HFFc6 (cell line): ENCODE results near the gene DPH2. TPM values are rescaled to one million over a fixed set of nuclear protein-coding genes. Genes with fewer than 3 reads are reported as not detected.

Experiments used
- DNase-seq: peaks from one replicate; pipeline ENCODE4 v3.0.0-alpha.2; 2018
- H3K27ac Mint-ChIP-seq: 2 replicates; pipeline ENCODE4 v1.8.0; 2020; ENCODE audit warnings: mild to moderate bottlenecking, mixed read lengths
- H3K27me3 Mint-ChIP-seq: 2 replicates; pipeline ENCODE4 v1.8.0; 2021; ENCODE audit warnings: mild to moderate bottlenecking, moderate library complexity, mixed read lengths; ENCODE audit not compliant: insufficient read depth
- H3K36me3 Mint-ChIP-seq: 2 replicates; pipeline ENCODE4 v1.8.0; 2021; ENCODE audit warnings: low read depth, mixed read lengths
- H3K4me1 Mint-ChIP-seq: 2 replicates; pipeline ENCODE4 v1.8.0; 2020; ENCODE audit warnings: low read depth, mixed read lengths
- H3K4me3 Mint-ChIP-seq: 2 replicates; pipeline ENCODE4 v1.8.0; 2020; ENCODE audit warnings: mild to moderate bottlenecking, moderate library complexity, mixed read lengths
- H3K9me3 Mint-ChIP-seq: 2 replicates; pipeline ENCODE4 v1.8.0; 2020; ENCODE audit warnings: mild to moderate bottlenecking, mixed read lengths
- CTCF ChIP-seq: fragments of 200-600 bp; sonication (generic); IDR thresholded peaks from 2 replicates; pipeline ENCODE4 v1.5.0; 2021; ENCODE audit warnings: antibody characterized with exemption, mild to moderate bottlenecking
- total RNA-seq, 6 experiments: library from RNA; stranded (reverse); fragmentation: NEBNext Ultra II Directional; extraction: Animal tissue kit (Norgen Biotek cat#: 25700); gene quantifications; 2 replicates in 1 of 6; 3 replicates in 5 of 6; pipeline ENCODE4 v1.2.3, GENCODE V29; 2021

Gene DPH2
- total RNA-seq, 6 experiments from 2014 or later, result 19.1 to 22.7 (median 20.8) TPM

GRCh38 chr1:44013949-44014348 lies 44.1 kb downstream of the DPH2 start:
- no peak for DNase-seq
- TF ChIP-seq CTCF, result no peak
- Mint-ChIP-seq H3K4me1 (no peaks in the 10 kb centered on the region), H3K27ac (no peak overlapping the region), H3K27me3 (peaks cover 3% of the 10 kb centered on the region), H3K36me3 (no peaks in the 10 kb centered on the region), H3K9me3 (no peaks in the 10 kb centered on the region), H3K4me3 (no peak overlapping the region)

DNA sequence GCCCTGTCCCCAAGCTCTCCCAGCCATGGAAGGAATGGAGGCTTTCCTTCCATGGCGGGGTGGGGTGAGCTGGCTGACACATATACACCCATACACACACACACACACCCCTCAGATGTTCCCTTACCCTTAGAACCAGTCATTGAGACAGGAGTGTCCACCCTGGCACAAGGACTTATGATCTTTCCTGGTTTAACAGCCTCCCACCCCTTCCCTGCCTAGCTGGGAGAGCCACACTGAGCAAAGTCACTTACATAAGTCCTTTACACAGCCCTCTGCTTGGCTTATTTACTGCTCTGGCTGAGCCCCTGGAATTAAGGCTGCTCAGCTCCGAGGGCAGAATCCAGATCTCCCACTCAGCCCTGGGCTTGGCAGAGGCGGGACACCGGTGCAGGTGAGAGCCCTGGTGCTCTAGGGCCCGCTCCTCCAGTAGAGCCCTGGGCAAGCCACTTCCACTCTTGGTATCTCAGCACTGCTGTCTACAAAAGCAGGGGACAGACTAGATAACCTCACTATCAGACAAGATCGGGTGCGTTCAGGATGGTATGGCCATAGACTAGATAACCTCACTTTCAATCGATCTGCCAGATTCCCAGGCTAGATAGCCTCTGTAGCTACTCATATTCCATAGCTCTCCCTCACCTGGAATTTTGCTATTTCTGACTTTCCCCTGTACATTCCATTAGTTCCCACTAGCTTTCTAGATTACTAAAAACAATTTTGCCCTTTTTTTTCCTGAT lies 44.7 kb downstream of the DPH2 start:
- H3K4me1 Mint-ChIP-seq, result no peaks in the 10 kb centered on the region
- peaks cover 2% of the 10 kb centered on the region for H3K27me3 Mint-ChIP-seq
- DNase-seq, result no peak
- H3K4me3 Mint-ChIP-seq, result no peak overlapping the region
- H3K27ac Mint-ChIP-seq, result no peak overlapping the region
- H3K9me3 Mint-ChIP-seq, result no peaks in the 10 kb centered on the region
- no peak for TF ChIP-seq CTCF
- H3K36me3 Mint-ChIP-seq, result no peaks in the 10 kb centered on the region

DNA sequence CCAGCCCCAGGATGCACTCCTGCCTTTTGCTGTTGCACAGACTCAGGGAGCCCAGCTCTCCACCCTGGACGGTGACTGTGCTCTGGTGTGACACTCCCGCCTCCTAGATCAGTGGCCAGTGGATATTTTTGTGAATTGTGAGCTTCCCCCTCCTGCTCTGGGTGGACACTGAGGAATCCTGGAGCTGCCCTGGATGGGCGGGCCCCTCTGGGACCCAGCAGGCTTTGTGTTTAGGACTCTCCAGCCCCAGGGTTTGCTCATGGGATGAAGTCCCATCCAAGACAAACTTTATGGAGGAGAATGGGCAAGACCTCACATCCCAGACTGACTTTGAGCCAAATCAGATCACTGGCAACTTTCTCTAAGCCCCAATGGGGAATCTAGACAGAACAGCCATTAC lies 45.4 kb downstream of the DPH2 start:
- no peak overlapping the region for H3K4me3 Mint-ChIP-seq
- H3K4me1 Mint-ChIP-seq, result no peaks in the 10 kb centered on the region
- no peaks in the 10 kb centered on the region for H3K36me3 Mint-ChIP-seq
- no peak for DNase-seq
- no peaks in the 10 kb centered on the region for H3K27me3 Mint-ChIP-seq
- no peak overlapping the region for H3K27ac Mint-ChIP-seq
- H3K9me3 Mint-ChIP-seq, result no peaks in the 10 kb centered on the region
- TF ChIP-seq CTCF, result no peak

DNA sequence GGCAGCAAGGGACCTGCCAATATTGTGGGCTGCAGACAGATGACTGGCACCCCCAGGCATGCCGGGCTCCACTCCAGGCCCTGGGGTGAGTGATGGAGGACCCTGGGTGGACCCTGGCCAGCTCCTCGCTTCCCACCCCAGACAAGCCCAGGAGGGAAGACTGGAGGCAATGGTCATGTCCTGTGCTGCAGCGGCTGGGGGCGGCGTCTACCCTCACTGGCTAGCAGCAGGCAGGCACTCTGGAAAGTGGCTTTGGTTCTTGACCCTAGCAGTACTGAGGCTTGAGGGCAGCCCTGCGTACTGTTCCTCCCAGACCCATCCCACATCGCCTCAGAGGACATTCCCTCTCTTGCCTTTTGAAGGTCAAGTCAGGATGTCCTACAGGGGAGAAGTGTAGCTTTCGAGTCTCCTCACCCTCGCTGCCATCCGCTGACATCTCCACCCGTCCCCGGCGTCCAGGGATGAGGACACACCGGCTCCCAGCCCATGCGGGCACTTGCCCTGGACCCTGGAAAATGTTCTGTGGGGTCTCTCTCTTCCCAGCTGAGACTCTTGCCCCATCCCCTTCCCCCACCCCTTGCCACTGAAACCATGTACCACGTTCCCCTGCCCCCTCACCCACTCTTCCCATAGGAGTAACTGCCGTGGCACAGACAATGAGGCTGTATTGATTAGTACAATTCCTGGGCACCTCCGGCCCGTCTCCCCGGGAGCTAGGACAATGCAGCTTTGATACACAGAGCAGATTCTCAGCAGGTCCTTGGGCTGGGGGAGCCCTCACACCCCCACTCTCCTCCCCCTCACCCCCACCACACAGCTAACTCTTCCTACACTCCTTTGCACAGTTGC lies 46.5 kb downstream of the DPH2 start:
- H3K27me3 Mint-ChIP-seq, result no peaks in the 10 kb centered on the region
- no peak overlapping the region for H3K27ac Mint-ChIP-seq
- no peaks in the 10 kb centered on the region for H3K4me1 Mint-ChIP-seq
- TF ChIP-seq CTCF, result no peak
- no peaks in the 10 kb centered on the region for H3K36me3 Mint-ChIP-seq
- no peak for DNase-seq
- H3K4me3 Mint-ChIP-seq, result no peak overlapping the region
- no peaks in the 10 kb centered on the region for H3K9me3 Mint-ChIP-seq

GRCh38 chr1:44016890-44017400 lies 47.1 kb downstream of the DPH2 start:
- Mint-ChIP-seq H3K4me1 (no peaks in the 10 kb centered on the region), H3K27ac (no peak overlapping the region), H3K27me3 (peaks cover 2% of the 10 kb centered on the region; the same call in 1 of the 2 replicates), H3K4me3 (no peak overlapping the region), H3K36me3 (no peaks in the 10 kb centered on the region; the same call in 1 of the 2 replicates), H3K9me3 (no peaks in the 10 kb centered on the region)
- no peak for TF ChIP-seq CTCF
- no peak for DNase-seq
